Renal cortex interstitium (tissue), 11 donors: Measurements from ENCODE around the gene CCR7. TPM values are rescaled to one million over a fixed set of nuclear protein-coding genes. Genes with fewer than 3 reads are reported as not detected.
A peak's percentile ranks its signal among the peaks of the same experiment; 100 is the strongest.
"Not testable (repeated sequence)": the region's sequence is repeated elsewhere in the genome, so short reads cannot be mapped to it uniquely, and the experiment has no call there.

Source experiments
- DNase-seq, 11 donors: peaks; one replicate each; pipeline ENCODE4 v3.0.0-alpha.2; 2013; ENCODE audit warnings: low read depth in 9 of 11, low spot score in 4 of 11; ENCODE audit errors: extremely low read depth in 1 of 11
- polyA plus RNA-seq, 3 donors: library from polyadenylated mRNA; unstranded; fragments of 120-200 nt; gene quantifications; one replicate each; pipeline ENCODE4 v1.2.1, GENCODE V29; 2013; ENCODE audit not compliant: insufficient read length in 3 of 3

CCR7 gene
- polyA plus RNA-seq, 3 donors = 0.11 to 0.48 (median 0.33) TPM

DNA sequence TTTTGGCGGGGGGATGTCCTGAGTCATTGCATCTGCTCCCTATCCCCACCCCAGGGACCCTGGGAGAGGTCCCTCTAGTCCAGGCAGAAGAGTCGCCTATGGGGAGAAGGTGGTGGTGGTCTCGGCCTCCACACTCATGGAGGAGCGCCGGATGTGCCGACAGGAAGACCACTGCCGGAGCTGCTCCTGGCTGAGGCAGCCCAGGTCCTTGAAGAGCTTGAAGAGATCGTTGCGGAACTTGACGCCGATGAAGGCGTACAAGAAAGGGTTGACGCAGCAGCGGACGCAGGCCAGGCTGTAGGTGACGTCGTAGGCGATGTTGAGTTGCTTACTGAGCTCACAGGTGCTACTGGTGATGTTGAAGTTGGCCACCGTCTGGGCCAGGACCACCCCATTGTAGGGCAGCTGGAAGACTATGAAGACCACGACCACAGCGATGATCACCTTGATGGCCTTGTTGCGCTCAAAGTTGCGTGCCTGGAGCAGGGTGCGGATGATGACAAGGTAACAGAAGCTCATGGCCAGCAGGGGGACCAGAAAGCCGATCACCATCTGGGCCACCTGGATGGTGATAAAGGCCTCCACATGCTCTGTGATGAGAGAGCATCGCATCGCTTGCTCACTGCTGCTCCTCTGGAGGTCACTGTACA, 10.5 kb downstream of the CCR7 start:
- DNase-seq = no peak

GRCh38 chr17:40553694-40554534, 11.4 kb downstream of the CCR7 start:
- DNase-seq = no peak

DNA sequence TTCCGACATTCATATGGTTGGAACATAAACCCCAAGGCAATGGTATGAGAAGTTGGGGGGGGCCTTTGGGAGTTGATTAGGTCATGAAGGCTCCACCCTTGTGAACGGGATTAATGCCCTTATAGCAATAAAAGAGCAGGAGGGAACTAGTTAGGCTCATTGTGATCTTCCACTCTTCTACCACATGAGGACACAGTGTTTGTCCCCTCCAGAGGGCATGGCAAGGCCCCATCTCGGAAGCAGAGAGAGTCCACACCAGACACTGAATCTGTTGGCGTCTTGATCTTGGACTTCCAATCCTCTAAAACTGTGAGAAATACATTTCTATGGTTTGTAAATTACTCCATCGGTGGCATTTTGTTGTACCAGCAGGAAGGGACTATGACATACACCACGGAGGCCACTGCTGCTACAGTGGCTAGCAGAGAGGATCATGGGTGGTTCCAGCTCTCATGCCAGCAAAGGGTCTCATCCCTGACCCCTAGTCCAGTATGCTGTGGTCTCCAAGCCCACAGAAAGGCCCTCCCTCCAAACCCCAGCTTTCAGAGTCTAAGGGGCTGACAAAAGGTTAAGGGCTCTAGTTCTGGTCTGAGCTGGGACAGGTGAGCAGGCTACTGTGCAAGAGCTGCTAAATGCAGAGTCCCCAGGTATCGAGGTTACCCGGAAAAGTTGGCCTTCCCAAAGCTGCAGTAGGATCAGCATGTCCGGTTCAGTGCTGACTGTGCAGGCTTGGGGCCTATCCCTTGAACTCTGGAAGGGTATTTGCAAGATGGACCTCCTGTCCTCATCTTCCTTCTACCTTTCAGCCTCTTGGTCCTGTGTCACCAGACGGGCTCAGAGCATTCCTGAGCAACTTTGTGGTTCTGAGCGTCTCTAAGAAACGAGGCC, 12.2 kb downstream of the CCR7 start:
- DNase-seq = no peak

GRCh38 chr17:40551879-40552768, 13.1 kb downstream of the CCR7 start:
- DNase-seq = no peak

- DNase-seq = no peak
These were observed 14.0 kb downstream of the CCR7 start for GRCh38 chr17:40551091-40551878.

DNA sequence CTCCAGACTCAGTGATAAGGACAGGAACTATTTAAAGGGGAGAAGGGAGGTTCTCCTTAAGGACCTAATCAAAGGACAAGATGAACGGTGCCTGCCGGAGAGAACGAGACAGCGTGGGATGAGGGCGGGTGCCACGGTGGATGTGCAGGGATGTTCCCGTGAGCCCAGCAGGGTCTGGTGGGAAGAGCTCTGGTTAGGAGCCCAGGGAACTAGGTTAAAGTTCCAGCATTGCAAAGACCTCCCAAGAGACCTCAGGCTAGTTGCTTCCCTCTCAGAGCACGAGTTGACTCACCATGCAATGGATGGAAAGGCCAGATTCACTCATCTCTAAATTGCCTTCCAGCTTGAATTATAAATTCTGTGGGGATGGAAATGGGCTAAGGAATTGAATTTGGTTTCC, 14.7 kb downstream of the CCR7 start:
- DNase-seq = no peak

GRCh38 chr17:40548982-40549685, 16.1 kb downstream of the CCR7 start:
- no peak for DNase-seq

DNA sequence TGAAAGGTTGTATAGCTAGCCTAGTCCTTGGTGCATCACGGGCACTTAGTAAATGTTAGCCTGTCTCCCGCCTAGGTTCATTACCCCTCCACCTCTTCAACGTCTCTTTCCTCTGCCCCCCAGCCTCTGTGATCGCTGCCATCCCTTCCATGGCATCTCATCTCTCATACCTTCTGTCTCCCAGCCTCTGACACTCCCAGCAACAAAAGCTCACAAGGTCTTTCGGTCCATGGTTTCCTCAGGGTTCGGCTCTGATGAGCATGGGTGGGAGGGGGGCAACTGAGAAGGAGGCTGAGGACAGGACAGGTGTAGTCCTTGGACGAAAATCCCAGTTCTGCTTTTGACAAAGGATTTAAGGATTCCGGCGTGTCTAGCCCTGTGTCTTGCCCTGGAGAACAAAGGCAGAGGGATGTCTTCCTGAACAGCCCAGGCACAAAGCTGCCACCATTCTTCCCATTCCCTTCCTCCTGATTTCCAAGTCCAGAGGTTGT, 16.7 kb downstream of the CCR7 start:
- no peak for DNase-seq

GRCh38 chr17:40547785-40548478, 17.3 kb downstream of the CCR7 start:
- no peak for DNase-seq

- no peak for DNase-seq
These were observed 18.0 kb downstream of the CCR7 start for GRCh38 chr17:40547079-40547784.

- not testable (repeated sequence) for DNase-seq
These were observed 18.8 kb downstream of the CCR7 start for GRCh38 chr17:40546497-40546896.

- no peak for DNase-seq
These were observed 19.6 kb downstream of the CCR7 start for GRCh38 chr17:40545660-40546059.

- DNase-seq = peak in 8 of 11 donors; percentile 57 to 82 (median 74)
These were observed 22.5 kb downstream of the CCR7 start for GRCh38 chr17:40542558-40543411.

DNA sequence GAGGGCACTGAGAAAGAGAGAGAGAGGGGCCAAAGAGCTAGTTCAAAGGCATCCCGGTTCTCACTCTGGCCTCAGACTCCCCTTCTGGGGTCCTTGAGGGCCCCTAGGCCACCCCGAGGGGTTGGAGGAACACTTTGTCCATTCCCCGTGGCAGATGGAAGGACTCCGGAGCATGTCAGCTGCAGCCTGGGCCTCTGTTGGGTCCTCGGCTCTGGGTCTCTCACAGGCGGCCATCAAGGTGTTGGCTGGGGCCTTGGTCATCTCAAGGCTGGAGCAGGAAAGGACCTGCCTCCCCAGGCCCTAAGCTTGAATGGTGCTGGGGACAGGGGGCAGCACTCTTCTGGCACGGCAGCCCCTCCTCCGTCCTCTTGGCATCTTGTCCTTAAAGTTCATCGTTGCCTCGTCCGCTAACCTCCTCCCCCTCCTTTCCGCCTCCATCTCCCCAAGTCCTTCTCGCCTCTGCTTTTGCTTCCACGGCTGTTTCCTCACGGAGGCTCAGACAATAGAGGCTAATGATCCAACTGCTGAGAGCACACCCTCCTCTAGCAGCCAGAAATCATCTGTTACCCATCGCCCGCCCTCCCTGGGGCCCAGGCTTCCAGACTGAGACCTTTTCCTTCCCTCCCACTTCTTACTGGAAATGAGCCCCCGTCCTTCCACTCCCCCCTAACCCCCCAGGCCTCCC, 23.3 kb downstream of the CCR7 start:
- DNase-seq = no peak
